Mucosa of rectum (tissue), 2 donors: Measurements from ENCODE around the gene IRGQ.
A peak's percentile ranks its signal among the peaks of the same experiment; 100 is the strongest.

ENCODE experiments used
- H3K27ac ChIP-seq, 2 donors: one replicate each; pipeline ENCODE4 v1.7.0; 2013; ENCODE audit warnings: inconsistent platforms in 2 of 2, low read depth in 2 of 2, low read length in 2 of 2
- H3K27me3 ChIP-seq, 2 donors: one replicate each; pipeline ENCODE4 v1.7.0; 2013; ENCODE audit warnings: low read length in 2 of 2; ENCODE audit not compliant: control insufficient read depth in 2 of 2, insufficient read depth in 2 of 2
- H3K36me3 ChIP-seq, 2 donors: one replicate each; pipeline ENCODE4 v1.7.0; 2013; ENCODE audit warnings: low read length in 2 of 2; ENCODE audit not compliant: control insufficient read depth in 2 of 2, insufficient read depth in 2 of 2
- H3K4me1 ChIP-seq, 2 donors: one replicate each; pipeline ENCODE4 v1.7.0; 2013; ENCODE audit warnings: low read length in 2 of 2, mild to moderate bottlenecking in 1 of 2; ENCODE audit not compliant: control insufficient read depth in 2 of 2, insufficient read depth in 2 of 2
- H3K4me3 ChIP-seq, 2 donors: one replicate each; pipeline ENCODE4 v1.7.0; 2013; ENCODE audit warnings: low read length in 2 of 2
- H3K9ac ChIP-seq, 2 donors: one replicate each; pipeline ENCODE4 v1.7.0; 2013; ENCODE audit warnings: low read length in 2 of 2, low read depth in 1 of 2, mild to moderate bottlenecking in 1 of 2
- H3K9me3 ChIP-seq, 2 donors: one replicate each; pipeline ENCODE4 v1.7.0; 2013; ENCODE audit warnings: low read length in 2 of 2; ENCODE audit not compliant: control insufficient read depth in 2 of 2
- donor health status: healthy.
- donor health status: Normal muscosa, but diverticular disease.

The IRGQ gene

GRCh38 chr19:43598445-43599240, 2.7 kb upstream of the IRGQ start:
- H3K27me3 ChIP-seq: no peaks in the 10 kb centered on the region

GRCh38 chr19:43597876-43598275, 1.9 kb upstream of the IRGQ start:
- Histone ChIP-seq H3K4me1 (peaks cover 22 to 30% of the 10 kb centered on the region in 2 donors), H3K36me3 (peaks cover 16 to 28% of the 10 kb centered on the region in 2 donors), H3K4me3 (peak overlapping the region in 1 of 2 donors; percentile 98), H3K9ac (peak overlapping the region in 1 of 2 donors; percentile 2), H3K27ac (no peak overlapping the region), H3K27me3 (no peaks in the 10 kb centered on the region), H3K9me3 (no peaks in the 10 kb centered on the region)

More at GRCh38 chr19:43598445-43599240, 2.7 kb upstream of the IRGQ start:
- Histone ChIP-seq H3K4me1 (peaks cover 18 to 30% of the 10 kb centered on the region in 2 donors), H3K9me3 (no peaks in the 10 kb centered on the region), H3K27ac (no peak overlapping the region), H3K36me3 (peaks cover 16 to 20% of the 10 kb centered on the region in 2 donors), H3K9ac (no peak overlapping the region), H3K4me3 (no peak overlapping the region)

GRCh38 chr19:43596842-43597461, 1.0 kb upstream of the IRGQ start:
- Histone ChIP-seq H3K27me3 (no peaks in the 10 kb centered on the region), H3K36me3 (peaks cover 16 to 34% of the 10 kb centered on the region in 2 donors), H3K4me3 (peak overlapping the region; percentile 84 to 98), H3K9ac (peak overlapping the region; percentile 88 to 98), H3K4me1 (peaks cover 22 to 30% of the 10 kb centered on the region in 2 donors), H3K27ac (peak overlapping the region; percentile 97 to 98), H3K9me3 (no peaks in the 10 kb centered on the region)

- Histone ChIP-seq H3K4me3 (peak overlapping the region; percentile 77 to 98), H3K36me3 (peaks cover 11 to 31% of the 10 kb centered on the region in 2 donors), H3K9ac (peak overlapping the region; percentile 82 to 92), H3K9me3 (no peaks in the 10 kb centered on the region), H3K27me3 (no peaks in the 10 kb centered on the region), H3K4me1 (peaks cover 22 to 30% of the 10 kb centered on the region in 2 donors), H3K27ac (peak overlapping the region; percentile 82 to 98)
These were observed 332 bp downstream of the IRGQ start for GRCh38 chr19:43595605-43595998.

- Histone ChIP-seq H3K4me3 (peak overlapping the region; percentile 77 to 98), H3K27me3 (no peaks in the 10 kb centered on the region), H3K4me1 (peaks cover 22 to 30% of the 10 kb centered on the region in 2 donors), H3K27ac (peak overlapping the region; percentile 82 to 98), H3K36me3 (peaks cover 8 to 33% of the 10 kb centered on the region in 2 donors), H3K9ac (peak overlapping the region; percentile 82 to 92), H3K9me3 (no peaks in the 10 kb centered on the region)
These were observed 977 bp downstream of the IRGQ start for GRCh38 chr19:43594710-43595604.

- Histone ChIP-seq H3K9ac (peak overlapping the region in 1 of 2 donors; percentile 92), H3K4me3 (peak overlapping the region in 1 of 2 donors; percentile 98), H3K4me1 (peaks cover 22 to 30% of the 10 kb centered on the region in 2 donors), H3K27me3 (no peaks in the 10 kb centered on the region), H3K36me3 (peaks cover 3 to 27% of the 10 kb centered on the region in 2 donors), H3K27ac (no peak overlapping the region), H3K9me3 (no peaks in the 10 kb centered on the region)
These were observed 1.7 kb downstream of the IRGQ start for GRCh38 chr19:43594081-43594697.

- H3K4me3 ChIP-seq: no peak overlapping the region
- H3K4me1 ChIP-seq: peaks cover 22 to 29% of the 10 kb centered on the region in 2 donors
- H3K27me3 ChIP-seq: no peaks in the 10 kb centered on the region
- H3K36me3 ChIP-seq: peaks cover 0 to 24% of the 10 kb centered on the region in 2 donors
- H3K9ac ChIP-seq: no peak overlapping the region
- H3K9me3 ChIP-seq: no peaks in the 10 kb centered on the region
- H3K27ac ChIP-seq: no peak overlapping the region
These were observed 3.1 kb downstream of the IRGQ start for GRCh38 chr19:43592800-43593350.

- peaks cover 0 to 24% of the 10 kb centered on the region in 2 donors for H3K36me3 ChIP-seq
- no peaks in the 10 kb centered on the region for H3K9me3 ChIP-seq
- H3K9ac ChIP-seq: no peak overlapping the region
These were observed 3.8 kb downstream of the IRGQ start for GRCh38 chr19:43591904-43592772.

More at GRCh38 chr19:43591904-43592772, 3.8 kb downstream of the IRGQ start:
- H3K4me3 ChIP-seq: no peak overlapping the region
- H3K4me1 ChIP-seq: peaks cover 14 to 22% of the 10 kb centered on the region in 2 donors
- no peak overlapping the region for H3K27ac ChIP-seq
- no peaks in the 10 kb centered on the region for H3K27me3 ChIP-seq
